SK-N-SH (cell line): ENCODE measurements around the gene ROPN1B. TPM values are rescaled to one million over a fixed set of nuclear protein-coding genes. Genes with fewer than 3 reads are reported as not detected.

Source experiments
- CTCF ChIA-PET: fragments of 300-600, 350-600 bp; formaldehyde crosslinking; extraction: SDS; loops from one replicate; lab custom pipeline; 2021; lab: Yijun Ruan, JAX
- POLR2A ChIA-PET: fragments of 350-600 bp; sonication (Branson Sonifier 250); formaldehyde crosslinking; extraction: SDS; loops from one replicate; lab custom pipeline; 2020; ENCODE audit warnings: antibody characterized with exemption, inconsistent platforms; lab: Yijun Ruan, JAX
- DNase-seq: peaks from one replicate; pipeline ENCODE4 v3.0.0; 2012
- H2AFZ ChIP-seq: fragments of 200-600 bp; sonication (generic); 2 replicates; pipeline ENCODE4 v1.8.1; 2016; ENCODE audit warnings: antibody characterized with exemption, mild to moderate bottlenecking, low read depth
- H3F3A ChIP-seq: fragments of 200-600 bp; sonication (generic); replicated peaks from 2 replicates; pipeline ENCODE3; 2016; ENCODE audit warnings: antibody characterized with exemption, mild to moderate bottlenecking; ENCODE audit not compliant: insufficient read depth
- H3K27ac ChIP-seq, 2 experiments: fragments of 200-500 bp in 1 of 2; fragments of 200-600 bp in 1 of 2; sonication (Bioruptor generic) in 1 of 2; sonication (generic), shearing (Covaris generic) in 1 of 2; 2 replicates each; pipeline versions ENCODE4 v1.5.1 to v1.6.1; 2014 to 2016; ENCODE audit warnings: low read depth in 2 of 2, inconsistent platforms in 1 of 2, low read length in 1 of 2, mild to moderate bottlenecking in 1 of 2, mixed read lengths in 1 of 2
- H3K27me3 ChIP-seq: fragments of 200-600 bp; sonication (generic), shearing (Covaris generic); 2 replicates; pipeline ENCODE4 v1.6.1; 2016; ENCODE audit warnings: mixed run types; ENCODE audit not compliant: insufficient read depth
- H3K36me3 ChIP-seq, 2 experiments: fragments of 200-500 bp in 1 of 2; fragments of 200-600 bp in 1 of 2; sonication (Bioruptor generic) in 1 of 2; sonication (generic) in 1 of 2; replicated peaks in 1 of 2; 2 replicates each; pipeline versions ENCODE3 to v1.5.1; 2014 to 2016; ENCODE audit warnings: low read length in 1 of 2, mild to moderate bottlenecking in 1 of 2; ENCODE audit not compliant: insufficient read depth in 2 of 2, control insufficient read depth in 1 of 2
- H3K4me1 ChIP-seq, 2 experiments: fragments of 200-500 bp in 1 of 2; fragments of 200-600 bp in 1 of 2; sonication (Bioruptor generic) in 1 of 2; sonication (generic), shearing (Covaris generic) in 1 of 2; 2 replicates each; pipeline versions ENCODE4 v1.5.1 to v1.6.1; 2014 to 2016; ENCODE audit warnings: low read depth in 1 of 2, low read length in 1 of 2, mixed run types in 1 of 2; ENCODE audit not compliant: insufficient read depth in 2 of 2, control insufficient read depth in 1 of 2
- H3K4me2 ChIP-seq: fragments of 200-600 bp; sonication (generic), shearing (Covaris generic); 2 replicates; pipeline ENCODE4 v1.6.1; 2017; ENCODE audit warnings: mixed run types
- H3K4me3 ChIP-seq, 2 experiments: fragments of 200-500 bp in 1 of 2; fragments of 200-600 bp in 1 of 2; sonication (Bioruptor generic) in 1 of 2; sonication (generic), shearing (Covaris generic) in 1 of 2; 2 replicates each; pipeline versions ENCODE4 v1.5.1 to v1.8.1; 2014 to 2016; ENCODE audit warnings: low read depth in 2 of 2, inconsistent platforms in 1 of 2, low read length in 1 of 2, mild to moderate bottlenecking in 1 of 2, mixed read lengths in 1 of 2, moderate library complexity in 1 of 2
- H3K79me2 ChIP-seq: fragments of 200-600 bp; sonication (generic); 2 replicates; pipeline ENCODE4 v1.8.1; 2017; ENCODE audit warnings: mild to moderate bottlenecking; ENCODE audit not compliant: insufficient read depth
- H3K9ac ChIP-seq: fragments of 200-600 bp; sonication (generic); 2 replicates; pipeline ENCODE4 v1.6.1; 2017; ENCODE audit warnings: mixed run types
- H3K9me2 ChIP-seq: fragments of 200-600 bp; sonication (generic); 2 replicates; pipeline ENCODE4 v1.6.1; 2017; ENCODE audit warnings: mixed run types
- H3K9me3 ChIP-seq: fragments of 200-600 bp; sonication (generic); 2 replicates; pipeline ENCODE4 v1.6.1; 2017; ENCODE audit warnings: mixed run types, mild to moderate bottlenecking, moderate library complexity
- H4K20me1 ChIP-seq: fragments of 200-600 bp; sonication (generic); 2 replicates; pipeline ENCODE4 v1.6.1; 2017; ENCODE audit warnings: mild to moderate bottlenecking, mixed run types; ENCODE audit not compliant: insufficient read depth
- CHD2 ChIP-seq: fragments of 150-350 bp; IDR thresholded peaks from 2 replicates; pipeline ENCODE4 v1.6.1; 2018; ENCODE audit warnings: low read length; ENCODE audit not compliant: partially characterized antibody
- ELF1 ChIP-seq: IDR thresholded peaks from 2 replicates; pipeline ENCODE4 v1.4.0; 2012
- FOXJ3 ChIP-seq: sonication (generic); formaldehyde crosslinking; IDR thresholded peaks from 2 replicates; pipeline ENCODE4 v1.5.1; 2020; ENCODE audit warnings: mild to moderate bottlenecking, missing genetic modification reagents
- IRF3 ChIP-seq: fragments of 150-350 bp; IDR thresholded peaks from 2 replicates; pipeline ENCODE4 v1.6.1; 2016; ENCODE audit warnings: mild to moderate bottlenecking, low read depth, low read length
- NRF1 ChIP-seq: IDR thresholded peaks from 2 replicates; pipeline ENCODE4 v1.6.1; 2012; ENCODE audit warnings: low read depth, mild to moderate bottlenecking, low read length
- POLR2AphosphoS5 ChIP-seq: IDR thresholded peaks from 2 replicates; pipeline ENCODE4 v1.6.1; 2012; ENCODE audit warnings: low read depth, low read length
- RCOR1 ChIP-seq: fragments of 150-350 bp; IDR thresholded peaks from 2 replicates; pipeline ENCODE4 v1.6.1; 2017; ENCODE audit warnings: antibody characterized with exemption, low read length
- RFX5 ChIP-seq: IDR thresholded peaks from 2 replicates; pipeline ENCODE4 v1.6.1; 2012; ENCODE audit warnings: mild to moderate bottlenecking, improper control_type of control experiment, low read length
- SIN3A ChIP-seq: IDR thresholded peaks from 2 replicates; pipeline ENCODE4 v1.6.1; 2012; ENCODE audit warnings: low read depth, mild to moderate bottlenecking, low read length, moderate library complexity, borderline replicate concordance
- SMC3 ChIP-seq: IDR thresholded peaks from 2 replicates; pipeline ENCODE4 v1.6.1; 2012; ENCODE audit warnings: low read depth, low read length, improper control_type of control experiment
- TEAD4 ChIP-seq: IDR thresholded peaks from 2 replicates; pipeline ENCODE4 v1.4.0; 2012; ENCODE audit warnings: mild to moderate bottlenecking, borderline replicate concordance; ENCODE audit not compliant: insufficient read depth
- USF1 ChIP-seq: IDR thresholded peaks from 2 replicates; pipeline ENCODE4 v1.4.0; 2012; ENCODE audit warnings: low read depth, borderline replicate concordance
- USF2 ChIP-seq: fragments of 150-350 bp; IDR thresholded peaks from 2 replicates; pipeline ENCODE4 v1.6.1; 2017; ENCODE audit warnings: antibody characterized with exemption, low read length, low read depth, borderline replicate concordance
- YY1 ChIP-seq: IDR thresholded peaks from 2 replicates; pipeline ENCODE4 v1.4.0; 2012; ENCODE audit warnings: low read depth, mild to moderate bottlenecking
- WGBS: methylation state at CpG from one replicate; pipeline ENCODE4 v1.1.6; 2017; ENCODE audit warnings: low lambda C conversion rate; 5-methylcytosine and 5-hydroxymethylcytosine counted together
- polyA plus RNA-seq, 3 experiments: library from polyadenylated mRNA; depleted of rRNA; stranded (reverse); fragments of >200 nt; gene quantifications; 2 replicates each; pipeline ENCODE4 v1.2.3, GENCODE V29; 2012
- TF ChIP-seq, protein P1 (sequence below): fragments of 200-600 bp; sonication (generic); IDR thresholded peaks from 2 replicates; pipeline ENCODE4 v1.6.1; 2017; ENCODE audit warnings: antibody characterized with exemption, mild to moderate bottlenecking, moderate library complexity
- TF ChIP-seq, protein P2 (sequence below): IDR thresholded peaks from 2 replicates; pipeline ENCODE4 v1.4.0; 2012; ENCODE audit warnings: low read depth
- TF ChIP-seq, protein P3 (sequence below): IDR thresholded peaks from 2 replicates; pipeline ENCODE4 v1.6.1; 2012; ENCODE audit warnings: mild to moderate bottlenecking, low read depth, low read length, moderate library complexity

Gene ROPN1B
- polyA plus RNA-seq, 1 of the 3 experiments (the other 2 are of a cell fraction): not detected

GRCh38 chr3:126021702-126022101 lies 52.7 kb downstream of the ROPN1B start:
- H3K36me3 ChIP-seq: peaks cover 3% of the 10 kb centered on the region in 2 experiments
- no peak for DNase-seq
- H2AFZ ChIP-seq: no peak overlapping the region
- peaks cover 0 to 5% of the 10 kb centered on the region in 2 experiments; a peak in 1 of 4 replicates for H3K4me1 ChIP-seq
- H3K4me2 ChIP-seq: no peak overlapping the region
- WGBS: 75% methylated on average over 1 of the region's 1 CpG
- TF ChIP-seq SIN3A (no peak), ELF1 (no peak), CHD2 (no peak), NRF1 (no peak), USF2 (no peak), SMC3 (no peak), RCOR1 (no peak), YY1 (no peak), FOXJ3 (CRISPR knock-in tag) (no peak), RFX5 (no peak), TEAD4 (no peak), POLR2AphosphoS5 (no peak), IRF3 (no peak), USF1 (no peak)
- TF ChIP-seq, protein P1, sequence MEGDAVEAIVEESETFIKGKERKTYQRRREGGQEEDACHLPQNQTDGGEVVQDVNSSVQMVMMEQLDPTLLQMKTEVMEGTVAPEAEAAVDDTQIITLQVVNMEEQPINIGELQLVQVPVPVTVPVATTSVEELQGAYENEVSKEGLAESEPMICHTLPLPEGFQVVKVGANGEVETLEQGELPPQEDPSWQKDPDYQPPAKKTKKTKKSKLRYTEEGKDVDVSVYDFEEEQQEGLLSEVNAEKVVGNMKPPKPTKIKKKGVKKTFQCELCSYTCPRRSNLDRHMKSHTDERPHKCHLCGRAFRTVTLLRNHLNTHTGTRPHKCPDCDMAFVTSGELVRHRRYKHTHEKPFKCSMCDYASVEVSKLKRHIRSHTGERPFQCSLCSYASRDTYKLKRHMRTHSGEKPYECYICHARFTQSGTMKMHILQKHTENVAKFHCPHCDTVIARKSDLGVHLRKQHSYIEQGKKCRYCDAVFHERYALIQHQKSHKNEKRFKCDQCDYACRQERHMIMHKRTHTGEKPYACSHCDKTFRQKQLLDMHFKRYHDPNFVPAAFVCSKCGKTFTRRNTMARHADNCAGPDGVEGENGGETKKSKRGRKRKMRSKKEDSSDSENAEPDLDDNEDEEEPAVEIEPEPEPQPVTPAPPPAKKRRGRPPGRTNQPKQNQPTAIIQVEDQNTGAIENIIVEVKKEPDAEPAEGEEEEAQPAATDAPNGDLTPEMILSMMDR: no peak
- TF ChIP-seq, protein P2, sequence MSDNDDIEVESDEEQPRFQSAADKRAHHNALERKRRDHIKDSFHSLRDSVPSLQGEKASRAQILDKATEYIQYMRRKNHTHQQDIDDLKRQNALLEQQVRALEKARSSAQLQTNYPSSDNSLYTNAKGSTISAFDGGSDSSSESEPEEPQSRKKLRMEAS: no peak
- TF ChIP-seq, protein P3, sequence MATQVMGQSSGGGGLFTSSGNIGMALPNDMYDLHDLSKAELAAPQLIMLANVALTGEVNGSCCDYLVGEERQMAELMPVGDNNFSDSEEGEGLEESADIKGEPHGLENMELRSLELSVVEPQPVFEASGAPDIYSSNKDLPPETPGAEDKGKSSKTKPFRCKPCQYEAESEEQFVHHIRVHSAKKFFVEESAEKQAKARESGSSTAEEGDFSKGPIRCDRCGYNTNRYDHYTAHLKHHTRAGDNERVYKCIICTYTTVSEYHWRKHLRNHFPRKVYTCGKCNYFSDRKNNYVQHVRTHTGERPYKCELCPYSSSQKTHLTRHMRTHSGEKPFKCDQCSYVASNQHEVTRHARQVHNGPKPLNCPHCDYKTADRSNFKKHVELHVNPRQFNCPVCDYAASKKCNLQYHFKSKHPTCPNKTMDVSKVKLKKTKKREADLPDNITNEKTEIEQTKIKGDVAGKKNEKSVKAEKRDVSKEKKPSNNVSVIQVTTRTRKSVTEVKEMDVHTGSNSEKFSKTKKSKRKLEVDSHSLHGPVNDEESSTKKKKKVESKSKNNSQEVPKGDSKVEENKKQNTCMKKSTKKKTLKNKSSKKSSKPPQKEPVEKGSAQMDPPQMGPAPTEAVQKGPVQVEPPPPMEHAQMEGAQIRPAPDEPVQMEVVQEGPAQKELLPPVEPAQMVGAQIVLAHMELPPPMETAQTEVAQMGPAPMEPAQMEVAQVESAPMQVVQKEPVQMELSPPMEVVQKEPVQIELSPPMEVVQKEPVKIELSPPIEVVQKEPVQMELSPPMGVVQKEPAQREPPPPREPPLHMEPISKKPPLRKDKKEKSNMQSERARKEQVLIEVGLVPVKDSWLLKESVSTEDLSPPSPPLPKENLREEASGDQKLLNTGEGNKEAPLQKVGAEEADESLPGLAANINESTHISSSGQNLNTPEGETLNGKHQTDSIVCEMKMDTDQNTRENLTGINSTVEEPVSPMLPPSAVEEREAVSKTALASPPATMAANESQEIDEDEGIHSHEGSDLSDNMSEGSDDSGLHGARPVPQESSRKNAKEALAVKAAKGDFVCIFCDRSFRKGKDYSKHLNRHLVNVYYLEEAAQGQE: no peak
- no peak overlapping the region for H3K4me3 ChIP-seq
- no peaks in the 10 kb centered on the region for H4K20me1 ChIP-seq
- ChIA-PET POLR2A (no interaction called here), CTCF (no interaction called here)
- no peaks in the 10 kb centered on the region for H3K79me2 ChIP-seq
- H3K9me2 ChIP-seq: no peaks in the 10 kb centered on the region
- H3F3A ChIP-seq: no peaks in the 10 kb centered on the region
- H3K9me3 ChIP-seq: no peaks in the 10 kb centered on the region
- H3K27me3 ChIP-seq: no peaks in the 10 kb centered on the region
- H3K9ac ChIP-seq: no peak overlapping the region
- no peak overlapping the region for H3K27ac ChIP-seq
